OCI-LY7 (cell line): ENCODE data around the gene ZFAND2B. TPM values are rescaled to one million over a fixed set of nuclear protein-coding genes. Genes with fewer than 3 reads are reported as not detected.

Source experiments
- BruUV-seq: library from RNA; stranded (reverse); fragments of 400-500 nt; replicated peaks from 2 replicates; lab custom pipeline; 2021; lab: Mats Ljungman, UMichigan
- CTCF ChIA-PET: fragments of 300-600 bp; sonication (Branson Sonifier 250); formaldehyde crosslinking; loops from one replicate; lab custom pipeline; 2022; ENCODE audit warnings: antibody characterized with exemption; ENCODE audit not compliant: unreplicated experiment; lab: Charles Lee
- POLR2A ChIA-PET: fragments of 300-600 bp; sonication (Branson Sonifier 250); formaldehyde crosslinking; loops from one replicate; lab custom pipeline; 2022; ENCODE audit warnings: antibody characterized with exemption; lab: Charles Lee
- DNase-seq: peaks from one replicate; pipeline ENCODE4 v3.0.0-alpha.2; 2015; ENCODE audit warnings: low spot score
- H2AFZ ChIP-seq: fragments of 200-600 bp; sonication (generic), shearing (Covaris generic); 2 replicates; pipeline ENCODE4 v1.6.1; 2014; ENCODE audit warnings: mild to moderate bottlenecking, antibody characterized with exemption, low read length, moderate library complexity
- H3K27ac ChIP-seq: fragments of 200-600 bp; sonication (generic); 2 replicates; pipeline ENCODE4 v1.5.1; 2014; ENCODE audit warnings: mixed run types, low read depth, mild to moderate bottlenecking, moderate library complexity, low read length, inconsistent platforms; ENCODE audit not compliant: poor library complexity, severe bottlenecking
- H3K36me3 ChIP-seq: fragments of 200-600 bp; sonication (generic); 2 replicates; pipeline ENCODE4 v1.6.1; 2014; ENCODE audit warnings: mild to moderate bottlenecking, antibody characterized with exemption, low read length, moderate library complexity, mixed read lengths; ENCODE audit not compliant: insufficient read depth
- H3K4me1 ChIP-seq: fragments of 200-600 bp; sonication (generic); 2 replicates; pipeline ENCODE4 v1.5.1; 2014; ENCODE audit warnings: mild to moderate bottlenecking, low read length; ENCODE audit not compliant: insufficient read depth, poor library complexity, severe bottlenecking
- H3K4me2 ChIP-seq: fragments of 200-600 bp; sonication (generic); 2 replicates; pipeline ENCODE4 v1.6.1; 2014; ENCODE audit warnings: mild to moderate bottlenecking, low read length
- H3K4me3 ChIP-seq: fragments of 200-600 bp; sonication (generic); 2 replicates; pipeline ENCODE4 v1.5.1; 2014; ENCODE audit warnings: mild to moderate bottlenecking, low read depth, low read length; ENCODE audit not compliant: poor library complexity, severe bottlenecking
- H3K79me2 ChIP-seq: fragments of 200-600 bp; sonication (generic); 2 replicates; pipeline ENCODE4 v1.6.1; 2016; ENCODE audit warnings: low read depth, mild to moderate bottlenecking, low read length, moderate library complexity, mixed read lengths; ENCODE audit not compliant: insufficient read depth
- H3K9me2 ChIP-seq: fragments of 200-600 bp; sonication (generic); 2 replicates; pipeline ENCODE4 v1.6.1; 2016; ENCODE audit warnings: mild to moderate bottlenecking, low read length, mixed read lengths; ENCODE audit not compliant: insufficient read depth
- H3K9me3 ChIP-seq: fragments of 200-600 bp; sonication (generic); 2 replicates; pipeline ENCODE4 v1.6.1; 2014; ENCODE audit warnings: mild to moderate bottlenecking, mixed run types, low read length, mixed read lengths
- H4K20me1 ChIP-seq: fragments of 200-600 bp; sonication (generic); 2 replicates; pipeline ENCODE4 v1.6.1; 2014; ENCODE audit warnings: mild to moderate bottlenecking, antibody characterized with exemption, low read length, moderate library complexity, mixed read lengths; ENCODE audit not compliant: insufficient read depth
- CTCF ChIP-seq: fragments of 200-600 bp; sonication (generic); conservative IDR thresholded peaks from 2 replicates; pipeline ENCODE4 v1.5.1; 2014; ENCODE audit warnings: mild to moderate bottlenecking, antibody characterized with exemption, low read length, moderate library complexity, mixed read lengths
- EZH2phosphoT487 ChIP-seq: fragments of 200-600 bp; sonication (generic); IDR thresholded peaks from 2 replicates; pipeline ENCODE4 v1.6.1; 2018; ENCODE audit warnings: low read depth, borderline replicate concordance, mild to moderate bottlenecking, mixed run types, antibody characterized with exemption, low read length, moderate library complexity, mixed read lengths
- intact Hi-C: fragments of 100-400 bp; cut with micrococcal nuclease; formaldehyde crosslinking; loops from one replicate; pipeline ENCODE4 v1.10.0; 2022; ENCODE audit not compliant: unreplicated experiment
- total RNA-seq, 2 experiments: library from RNA; depleted of rRNA in 1 of 2; stranded (reverse); fragments of >200 nt in 1 of 2; shearing (Covaris generic) in 1 of 2; gene quantifications; 2 replicates each; pipeline ENCODE4 v1.2.3, GENCODE V29; 2014 to 2022

The ZFAND2B gene
- total RNA-seq, 2 experiments from 2014 or later, result 35.9 to 51.6 TPM

GRCh38 chr2:219213026-219213415, 6.4 kb downstream of the ZFAND2B start:
- ChIA-PET CTCF (no interaction called here), POLR2A (interaction anchor here (0.5 to 0.7 kb wide), 3 partner anchors 16 to 40 kb away, joined by 3 read pairs; partner anchors contain the start of genes ATG9A and TUBA4B)
- Histone ChIP-seq H3K36me3 (peaks cover 45% of the 10 kb centered on the region), H3K4me3 (no peak overlapping the region), H3K9me3 (no peaks in the 10 kb centered on the region), H3K4me2 (no peak overlapping the region), H3K9me2 (no peaks in the 10 kb centered on the region), H2AFZ (no peak overlapping the region), H4K20me1 (no peaks in the 10 kb centered on the region), H3K4me1 (peaks cover 7% of the 10 kb centered on the region), H3K27ac (no peak overlapping the region), H3K79me2 (no peaks in the 10 kb centered on the region)
- TF ChIP-seq CTCF, result no peak
- TF ChIP-seq EZH2phosphoT487, result no peak
- intact Hi-C loops, result no loop called here
- BruUV-seq, result no TSS peak
- DNase-seq, result no peak

GRCh38 chr2:219213486-219214071, 7.0 kb downstream of the ZFAND2B start:
- Histone ChIP-seq H3K27ac (no peak overlapping the region), H3K36me3 (peaks cover 39% of the 10 kb centered on the region), H3K79me2 (no peaks in the 10 kb centered on the region), H3K4me1 (peaks cover 10% of the 10 kb centered on the region), H4K20me1 (no peaks in the 10 kb centered on the region), H3K9me2 (no peaks in the 10 kb centered on the region), H3K9me3 (no peaks in the 10 kb centered on the region), H3K4me2 (no peak overlapping the region), H2AFZ (no peak overlapping the region), H3K4me3 (no peak overlapping the region)
- TF ChIP-seq CTCF (no peak), EZH2phosphoT487 (no peak)
- BruUV-seq, result no TSS peak
- ChIA-PET POLR2A (interaction anchor here (0.5 kb wide), 2 partner anchors 39 to 50 kb away, joined by 3 read pairs; partner anchors contain the start of gene TUBA4B), CTCF (no interaction called here)
- intact Hi-C loops, result no loop called here
- DNase-seq, result no peak

DNA sequence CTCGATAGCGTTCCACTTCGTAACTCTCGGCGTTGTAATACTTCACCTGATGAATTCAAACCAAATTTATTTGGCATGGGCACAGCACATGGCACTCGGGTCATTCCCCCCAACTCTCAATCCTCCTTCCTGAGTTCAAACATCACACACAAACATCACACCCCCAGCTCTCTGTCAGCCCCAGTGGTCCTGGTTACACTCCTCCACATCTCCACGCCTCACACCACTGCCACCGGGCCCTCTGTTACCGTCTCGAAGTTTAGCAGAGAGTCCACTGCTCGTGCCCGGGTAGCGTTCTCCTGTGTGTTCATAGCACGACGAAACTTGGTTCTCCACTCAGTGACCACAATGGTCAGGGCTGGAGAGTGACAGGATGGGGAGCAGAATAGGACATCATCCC, 7.6 kb downstream of the ZFAND2B start:
- H3K4me2 ChIP-seq, result no peak overlapping the region
- no peaks in the 10 kb centered on the region for H3K9me2 ChIP-seq
- H2AFZ ChIP-seq, result no peak overlapping the region
- no peak overlapping the region for H3K27ac ChIP-seq
- POLR2A ChIA-PET, result interaction anchor here (0.5 kb wide), 1 partner anchor 50 kb away, joined by 3 read pairs; no protein-coding TSS in a partner anchor
- CTCF ChIA-PET, result no interaction called here
- H3K9me3 ChIP-seq, result no peaks in the 10 kb centered on the region
- H3K4me1 ChIP-seq, result peaks cover 10% of the 10 kb centered on the region
- H3K4me3 ChIP-seq, result no peak overlapping the region
- BruUV-seq, result no TSS peak
- no peaks in the 10 kb centered on the region for H3K79me2 ChIP-seq
- TF ChIP-seq CTCF (no peak), EZH2phosphoT487 (no peak)
- H4K20me1 ChIP-seq, result no peaks in the 10 kb centered on the region
- DNase-seq, result no peak
- peaks cover 35% of the 10 kb centered on the region for H3K36me3 ChIP-seq
- intact Hi-C loops, result no loop called here
